PFSK-1 (cell line): ENCODE data around the gene TTLL12.

Experiments
- FOXP2 ChIP-seq: optimal IDR thresholded peaks from 2 replicates; pipeline ENCODE3; 2011; ENCODE audit warnings: borderline replicate concordance, control low read depth, inconsistent platforms; ENCODE audit not compliant: insufficient read depth; ENCODE audit errors: extremely low read length, extremely low read depth
- POLR2AphosphoS5 ChIP-seq: IDR thresholded peaks from 2 replicates; pipeline ENCODE4 v1.6.1; 2012; ENCODE audit warnings: low read depth, mild to moderate bottlenecking, control low read depth, low read length, moderate library complexity
- REST ChIP-seq, 2 experiments: IDR thresholded peaks; 2 replicates each; pipeline versions ENCODE4 v1.6.1 to v1.8.0; 2011 to 2012; ENCODE audit warnings: low read depth in 2 of 2, low read length in 2 of 2, control low read depth in 1 of 2, inconsistent platforms in 1 of 2, mild to moderate bottlenecking in 1 of 2, moderate library complexity in 1 of 2; ENCODE audit not compliant: insufficient read depth in 1 of 2
- SIN3A ChIP-seq: IDR thresholded peaks from 2 replicates; pipeline ENCODE4 v1.6.1; 2012; ENCODE audit warnings: mild to moderate bottlenecking, low read length, moderate library complexity, borderline replicate concordance; ENCODE audit not compliant: insufficient read depth
- TAF1 ChIP-seq: IDR thresholded peaks from 2 replicates; pipeline ENCODE4 v1.6.1; 2012; ENCODE audit warnings: low read length, control low read depth, borderline replicate concordance; ENCODE audit not compliant: insufficient read depth

Gene TTLL12

DNA sequence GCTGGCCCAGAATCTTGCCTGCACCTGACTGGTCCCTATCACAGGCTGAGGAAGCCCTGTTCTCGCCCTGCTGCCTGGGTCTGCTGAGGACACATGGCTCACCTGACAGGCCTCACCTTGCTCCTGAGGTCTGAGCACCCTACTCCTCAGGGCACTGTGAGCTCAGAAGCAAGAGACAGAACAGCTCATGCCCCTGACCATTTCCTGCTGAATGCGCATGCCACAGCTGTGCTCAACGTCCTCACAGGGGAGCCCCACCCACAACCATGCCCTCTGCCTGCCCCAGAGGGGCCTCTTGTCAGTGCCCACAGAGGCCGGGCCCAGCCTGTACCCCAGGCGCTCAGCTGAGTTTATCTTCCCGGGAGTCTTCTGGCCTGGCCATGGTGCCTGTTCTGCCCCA, 38.4 kb downstream of the TTLL12 start:
- TF ChIP-seq SIN3A: no peak
- TF ChIP-seq POLR2AphosphoS5: no peak
- TF ChIP-seq TAF1: no peak
- TF ChIP-seq FOXP2: no peak

DNA sequence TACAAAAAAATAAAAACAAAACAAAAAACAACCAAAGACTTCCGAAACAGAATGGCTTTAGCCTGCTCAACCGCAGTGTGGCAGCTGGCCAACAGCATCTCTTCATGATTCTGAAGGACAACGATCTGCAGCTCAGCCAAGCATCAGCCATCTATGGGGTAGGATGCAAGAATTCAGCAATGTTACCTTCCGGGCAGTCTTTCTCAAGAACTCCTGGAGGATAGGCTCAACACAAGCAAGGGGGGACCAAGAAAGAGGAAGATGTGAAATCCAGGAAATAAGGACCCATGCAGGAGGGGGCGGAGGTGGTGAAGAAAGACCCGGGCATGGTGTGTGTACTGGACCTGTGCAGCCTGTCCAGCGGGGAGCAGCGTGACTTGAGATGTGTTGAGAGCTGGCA, 39.1 kb downstream of the TTLL12 start:
- TF ChIP-seq SIN3A (no peak), REST (IDR thresholded peaks at IDR 0.05; ENCODE audit: insufficient read depth in 1 of 2, low read depth in 2 of 2, low read length in 2 of 2) (no peak)

- TF ChIP-seq TAF1: no peak
- no peak for TF ChIP-seq REST (IDR thresholded peaks at IDR 0.05; ENCODE audit: insufficient read depth in 1 of 2, low read depth in 2 of 2, low read length in 2 of 2)
- no peak for TF ChIP-seq SIN3A
- no peak for TF ChIP-seq FOXP2
- no peak for TF ChIP-seq POLR2AphosphoS5
Observed at GRCh38 chr22:43144949-43145348, 42.0 kb downstream of the TTLL12 start.

- TF ChIP-seq TAF1: peak; percentile 63
- no peak for TF ChIP-seq REST (IDR thresholded peaks at IDR 0.05; ENCODE audit: insufficient read depth in 1 of 2, low read depth in 2 of 2, low read length in 2 of 2)
- TF ChIP-seq POLR2AphosphoS5: peak; percentile 19
- peak; percentile 86 for TF ChIP-seq FOXP2
- TF ChIP-seq SIN3A: no peak
Observed at GRCh38 chr22:43142880-43143562, 43.9 kb downstream of the TTLL12 start, which contains the start of gene MCAT. TSS of gene MCAT (minus strand) at chr22:43143398. CDS start at chr22:43143348, 50 bp downstream.

DNA sequence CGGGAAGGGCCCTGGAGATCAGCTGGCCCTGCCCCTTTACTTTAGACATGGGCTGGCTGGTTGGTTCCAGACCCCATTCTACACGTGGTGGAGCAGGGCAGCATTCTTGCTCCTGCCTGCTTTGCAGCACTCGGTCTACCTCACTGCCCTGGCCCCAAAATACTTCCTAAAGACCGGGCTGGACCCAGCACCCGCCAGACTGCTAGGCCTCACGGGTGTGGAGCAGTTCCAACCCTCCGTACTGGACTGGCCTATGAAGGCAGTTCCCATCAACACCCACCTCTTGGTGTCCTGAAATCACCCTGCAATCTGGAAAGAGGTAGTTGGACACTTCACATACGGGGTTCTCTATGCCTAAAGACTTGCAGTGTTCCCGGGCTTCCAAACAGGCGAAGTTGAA, 50.1 kb downstream of the TTLL12 start:
- TF ChIP-seq SIN3A: no peak
- no peak for TF ChIP-seq TAF1
- TF ChIP-seq FOXP2: no peak
- no peak for TF ChIP-seq REST (IDR thresholded peaks at IDR 0.05; ENCODE audit: insufficient read depth in 1 of 2, low read depth in 2 of 2, low read length in 2 of 2)
- TF ChIP-seq POLR2AphosphoS5: no peak
